OCI-LY1 (cell line): ENCODE results near the gene BUB1B.

ENCODE experiments used
- CTCF ChIP-seq: fragments of 200-600 bp; sonication (generic), shearing (Covaris generic); IDR thresholded peaks from 2 replicates; pipeline ENCODE4 v1.5.1; 2017; ENCODE audit warnings: mild to moderate bottlenecking, antibody characterized with exemption, low read length, moderate library complexity, mixed read lengths
- EZH2 ChIP-seq: fragments of 200-600 bp; sonication (generic), shearing (Covaris generic); IDR thresholded peaks from 2 replicates; pipeline ENCODE4 v1.8.0; 2017; ENCODE audit warnings: borderline replicate concordance, mixed run types, mild to moderate bottlenecking, antibody characterized with exemption, low read length, moderate library complexity, mixed read lengths

- TF ChIP-seq CTCF (no peak), EZH2 (no peak)
Measured at GRCh38 chr15:40242213-40242599, 81.3 kb downstream of the BUB1B start.
